OCI-LY1 (cell line): ENCODE data around the gene CHRD.

Experiments
- CTCF ChIP-seq: fragments of 200-600 bp; sonication (generic), shearing (Covaris generic); IDR thresholded peaks from 2 replicates; pipeline ENCODE4 v1.5.1; 2017; ENCODE audit warnings: mild to moderate bottlenecking, antibody characterized with exemption, low read length, moderate library complexity, mixed read lengths
- EZH2 ChIP-seq: fragments of 200-600 bp; sonication (generic), shearing (Covaris generic); IDR thresholded peaks from 2 replicates; pipeline ENCODE4 v1.8.0; 2017; ENCODE audit warnings: borderline replicate concordance, mixed run types, mild to moderate bottlenecking, antibody characterized with exemption, low read length, moderate library complexity, mixed read lengths

GRCh38 chr3:184388164-184388935 lies 8.5 kb downstream of the CHRD start:
- TF ChIP-seq CTCF (no peak), EZH2 (no peak)
